Mammary epithelial cell (primary cell): ENCODE measurements around the gene ATP10B.

Experiments used
- EZH2 ChIP-seq: IDR thresholded peaks from 2 replicates; pipeline ENCODE4 v1.6.1; 2012; ENCODE audit warnings: low read length, inconsistent platforms, borderline replicate concordance
- TF ChIP-seq, protein P1 (sequence below), 2 donors: IDR thresholded peaks in 1 of 2; conservative IDR thresholded peaks in 1 of 2; 2 replicates each; pipeline ENCODE4 v1.5.1; 2011 to 2012; ENCODE audit warnings: inconsistent platforms in 2 of 2, low read length in 2 of 2, mild to moderate bottlenecking in 2 of 2, control low read depth in 1 of 2, low read depth in 1 of 2; ENCODE audit not compliant: insufficient read depth in 1 of 2; ENCODE audit errors: extremely low read depth in 1 of 2

DNA sequence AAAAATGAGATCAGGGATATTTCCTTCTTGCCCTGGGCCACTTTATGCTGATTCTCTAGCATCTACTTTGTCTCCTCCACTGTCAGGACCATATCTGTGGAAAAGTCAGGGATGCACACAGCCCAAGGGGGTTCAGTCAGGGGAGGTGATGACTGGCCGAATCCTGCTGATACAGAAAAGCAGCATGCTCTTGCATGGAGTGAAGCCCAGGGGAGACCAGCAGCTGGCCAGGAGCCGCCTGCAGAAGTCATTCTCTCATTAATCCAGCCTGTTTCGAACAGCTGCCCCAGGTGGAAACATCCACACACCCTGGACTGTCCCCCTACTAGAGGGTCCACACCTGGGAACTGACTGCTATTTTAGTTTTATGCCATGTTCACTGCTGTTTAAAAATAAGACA is 177.1 kb downstream of the ATP10B start:
- TF ChIP-seq EZH2: no peak
- TF ChIP-seq, protein P1, sequence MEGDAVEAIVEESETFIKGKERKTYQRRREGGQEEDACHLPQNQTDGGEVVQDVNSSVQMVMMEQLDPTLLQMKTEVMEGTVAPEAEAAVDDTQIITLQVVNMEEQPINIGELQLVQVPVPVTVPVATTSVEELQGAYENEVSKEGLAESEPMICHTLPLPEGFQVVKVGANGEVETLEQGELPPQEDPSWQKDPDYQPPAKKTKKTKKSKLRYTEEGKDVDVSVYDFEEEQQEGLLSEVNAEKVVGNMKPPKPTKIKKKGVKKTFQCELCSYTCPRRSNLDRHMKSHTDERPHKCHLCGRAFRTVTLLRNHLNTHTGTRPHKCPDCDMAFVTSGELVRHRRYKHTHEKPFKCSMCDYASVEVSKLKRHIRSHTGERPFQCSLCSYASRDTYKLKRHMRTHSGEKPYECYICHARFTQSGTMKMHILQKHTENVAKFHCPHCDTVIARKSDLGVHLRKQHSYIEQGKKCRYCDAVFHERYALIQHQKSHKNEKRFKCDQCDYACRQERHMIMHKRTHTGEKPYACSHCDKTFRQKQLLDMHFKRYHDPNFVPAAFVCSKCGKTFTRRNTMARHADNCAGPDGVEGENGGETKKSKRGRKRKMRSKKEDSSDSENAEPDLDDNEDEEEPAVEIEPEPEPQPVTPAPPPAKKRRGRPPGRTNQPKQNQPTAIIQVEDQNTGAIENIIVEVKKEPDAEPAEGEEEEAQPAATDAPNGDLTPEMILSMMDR (conservative IDR thresholded peaks at IDR 0.05 in 1 of 2, IDR thresholded peaks at IDR 0.05 in 1 of 2; ENCODE audit: extremely low read depth in 1 of 2, insufficient read depth in 1 of 2, low read depth in 1 of 2, low read length in 2 of 2): no peak
